Measurements from ENCODE around the gene CFAP157. TPM values are rescaled to one million over a fixed set of nuclear protein-coding genes. Genes with fewer than 3 reads are reported as not detected.
A peak's percentile ranks its signal among the peaks of the same experiment; 100 is the strongest.

CFAP157 gene
- total and polyA plus RNA-seq, 8 donors = 0.14 to 7.6 (median 0.19) TPM; not detected in 3

- H3K27ac ChIP-seq = no peak overlapping the region
- H3K4me1 ChIP-seq = no peaks in the 10 kb centered on the region
- no peaks in the 10 kb centered on the region for H3K9me3 ChIP-seq
- WGBS, 5 donors = 82 to 91% (median 87%) methylated on average over 10 of the region's 10 CpGs
- no peak overlapping the region for H3K4me3 ChIP-seq
- DNase-seq = no peak
- H3K36me3 ChIP-seq = peaks cover 0 to 56% (median 38%) of the 10 kb centered on the region in 4 donors
- H3K27me3 ChIP-seq = no peaks in the 10 kb centered on the region
- TF ChIP-seq EP300 (IDR thresholded peaks at IDR 0.05) (no peak), POLR2A (IDR thresholded peaks at IDR 0.05) (no peak), POLR2AphosphoS5 (IDR thresholded peaks at IDR 0.05) (no peak)
- TF ChIP-seq, protein P1, sequence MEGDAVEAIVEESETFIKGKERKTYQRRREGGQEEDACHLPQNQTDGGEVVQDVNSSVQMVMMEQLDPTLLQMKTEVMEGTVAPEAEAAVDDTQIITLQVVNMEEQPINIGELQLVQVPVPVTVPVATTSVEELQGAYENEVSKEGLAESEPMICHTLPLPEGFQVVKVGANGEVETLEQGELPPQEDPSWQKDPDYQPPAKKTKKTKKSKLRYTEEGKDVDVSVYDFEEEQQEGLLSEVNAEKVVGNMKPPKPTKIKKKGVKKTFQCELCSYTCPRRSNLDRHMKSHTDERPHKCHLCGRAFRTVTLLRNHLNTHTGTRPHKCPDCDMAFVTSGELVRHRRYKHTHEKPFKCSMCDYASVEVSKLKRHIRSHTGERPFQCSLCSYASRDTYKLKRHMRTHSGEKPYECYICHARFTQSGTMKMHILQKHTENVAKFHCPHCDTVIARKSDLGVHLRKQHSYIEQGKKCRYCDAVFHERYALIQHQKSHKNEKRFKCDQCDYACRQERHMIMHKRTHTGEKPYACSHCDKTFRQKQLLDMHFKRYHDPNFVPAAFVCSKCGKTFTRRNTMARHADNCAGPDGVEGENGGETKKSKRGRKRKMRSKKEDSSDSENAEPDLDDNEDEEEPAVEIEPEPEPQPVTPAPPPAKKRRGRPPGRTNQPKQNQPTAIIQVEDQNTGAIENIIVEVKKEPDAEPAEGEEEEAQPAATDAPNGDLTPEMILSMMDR (IDR thresholded peaks at IDR 0.05) = no peak
- intact Hi-C loops (cut with DNase I; ENCODE audit: low total_unique reads) = no loop called here
These were observed 13.6 kb upstream of the CFAP157 start for GRCh38 chr9:127693143-127693542.

DNA sequence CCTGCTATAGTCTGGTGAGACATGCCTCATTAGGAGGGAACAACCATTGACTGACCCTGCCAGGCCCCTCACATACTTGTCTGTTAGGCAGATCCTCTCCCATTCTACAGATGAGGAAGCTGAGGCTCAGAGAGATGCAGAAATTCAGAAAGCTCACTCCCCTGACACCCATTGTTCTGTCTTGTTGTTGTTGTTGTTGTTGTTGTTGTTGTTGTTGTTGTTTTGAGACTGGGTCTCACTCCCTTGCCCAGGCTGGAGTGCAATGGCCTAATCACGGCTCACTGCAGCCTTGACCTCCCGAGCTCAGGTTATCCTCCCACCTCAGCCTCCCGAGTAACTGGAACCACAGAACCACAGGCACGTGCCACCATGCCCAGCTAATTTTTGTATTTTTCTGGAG lies 13.1 kb upstream of the CFAP157 start:
- Histone ChIP-seq H3K36me3 (peaks cover 0 to 51% (median 34%) of the 10 kb centered on the region in 4 donors), H3K27me3 (no peaks in the 10 kb centered on the region), H3K4me3 (no peak overlapping the region), H3K27ac (no peak overlapping the region), H3K4me1 (no peaks in the 10 kb centered on the region), H3K9me3 (no peaks in the 10 kb centered on the region)
- TF ChIP-seq EP300 (IDR thresholded peaks at IDR 0.05) = no peak
- no peak for DNase-seq
- WGBS, 5 donors = 87 to 93% (median 91%) methylated on average over 4 of the region's 4 CpGs
- intact Hi-C loops (cut with DNase I; ENCODE audit: low total_unique reads) = no loop called here

DNA sequence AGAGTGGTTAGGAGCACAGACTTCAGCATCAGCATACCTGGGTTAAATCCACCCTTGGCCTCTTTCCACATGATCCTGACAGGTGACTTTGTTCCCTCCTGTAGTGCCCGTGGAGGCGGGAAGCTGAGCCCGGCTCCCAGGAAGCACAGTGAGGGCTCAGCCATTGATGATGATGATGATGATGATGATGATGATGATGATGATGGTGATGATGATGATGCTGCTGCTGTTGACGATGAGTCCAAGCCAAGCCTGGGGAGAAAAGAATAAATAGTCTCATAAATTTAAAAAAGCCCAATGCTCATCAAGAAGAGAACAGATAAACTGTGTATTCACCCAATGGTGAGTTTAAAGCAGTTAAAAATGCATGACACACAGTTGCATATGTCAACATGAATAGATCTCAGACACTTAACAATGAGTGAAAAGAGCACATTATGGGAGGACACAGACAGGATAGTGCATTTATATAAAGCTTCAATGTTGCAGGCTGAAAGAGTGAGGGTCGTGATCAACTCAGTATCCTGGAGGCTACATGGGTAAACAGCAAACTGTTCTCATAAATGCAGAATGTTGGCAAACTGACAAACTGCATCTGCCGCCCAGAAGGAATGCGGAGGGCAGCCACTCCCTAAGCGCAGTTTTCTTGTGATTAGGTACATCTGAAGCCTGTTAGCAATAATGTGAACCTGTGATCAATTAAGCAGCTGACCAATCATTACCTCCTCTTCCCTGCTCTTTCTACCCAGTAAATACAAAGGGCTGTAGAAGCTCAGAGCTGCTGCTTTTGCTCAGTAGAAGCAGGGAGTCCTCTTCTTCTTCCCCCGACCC lies 11.7 kb upstream of the CFAP157 start:
- H3K9me3 ChIP-seq = no peaks in the 10 kb centered on the region
- H3K27ac ChIP-seq = no peak overlapping the region
- peaks cover 0 to 14% (median 10%) of the 10 kb centered on the region in 4 donors for H3K4me1 ChIP-seq
- H3K36me3 ChIP-seq = peaks cover 0 to 38% (median 21%) of the 10 kb centered on the region in 4 donors
- H3K27me3 ChIP-seq = no peaks in the 10 kb centered on the region
- intact Hi-C loops (cut with DNase I; ENCODE audit: low total_unique reads) = no loop called here
- 61 to 67% (median 64%) methylated on average over 9 of the region's 9 CpGs for WGBS, 5 donors
- no peak for DNase-seq
- TF ChIP-seq EP300 (IDR thresholded peaks at IDR 0.05) (no peak), POLR2A (IDR thresholded peaks at IDR 0.05) (no peak), POLR2AphosphoS5 (IDR thresholded peaks at IDR 0.05) (no peak)
- no peak overlapping the region for H3K4me3 ChIP-seq

DNA sequence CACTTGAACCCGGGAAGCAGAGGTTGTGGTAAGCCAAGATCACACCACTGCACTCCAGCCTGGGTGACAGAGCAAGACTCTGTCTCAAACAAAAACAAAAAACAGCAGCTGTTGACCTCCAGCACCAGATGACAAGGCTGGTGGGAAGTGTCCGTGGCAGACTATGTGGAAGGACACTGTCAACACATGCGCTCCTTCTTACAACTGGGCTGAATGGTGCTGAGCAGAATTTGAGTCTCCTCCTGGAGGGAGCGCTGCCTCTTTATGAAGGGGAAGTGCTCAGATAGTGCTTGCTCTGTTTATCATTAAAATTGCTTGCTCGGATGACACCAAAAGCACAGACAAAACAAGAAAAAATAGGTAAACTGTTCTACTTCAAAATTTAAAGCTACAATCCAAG lies 9.2 kb upstream of the CFAP157 start:
- WGBS, 5 donors = 80 to 87% (median 85%) methylated on average over 5 of the region's 5 CpGs
- intact Hi-C loops (cut with DNase I; ENCODE audit: low total_unique reads) = no loop called here

GRCh38 chr9:127698386-127698785 lies 8.4 kb upstream of the CFAP157 start:
- H3K27me3 ChIP-seq = no peaks in the 10 kb centered on the region
- 90 to 94% (median 93%) methylated on average over 5 of the region's 5 CpGs for WGBS, 5 donors
- H3K4me1 ChIP-seq = peaks cover 0 to 25% (median 13%) of the 10 kb centered on the region in 4 donors
- H3K9me3 ChIP-seq = no peaks in the 10 kb centered on the region
- DNase-seq = no peak
- H3K4me3 ChIP-seq = no peak overlapping the region
- intact Hi-C loops (cut with DNase I; ENCODE audit: low total_unique reads) = no loop called here
- peak overlapping the region in 4 of 5 donors; percentile 79 to 91 (median 84) for H3K27ac ChIP-seq
- TF ChIP-seq POLR2A (IDR thresholded peaks at IDR 0.05) (no peak), POLR2AphosphoS5 (IDR thresholded peaks at IDR 0.05) (no peak), EP300 (IDR thresholded peaks at IDR 0.05) (no peak)
- TF ChIP-seq, protein P1 (IDR thresholded peaks at IDR 0.05) = no peak
- H3K36me3 ChIP-seq = peaks cover 0 to 9% (median 2%) of the 10 kb centered on the region in 4 donors

More for the DNA sequence above, 9.2 kb upstream of the CFAP157 start:
- Histone ChIP-seq H3K27me3 (no peaks in the 10 kb centered on the region), H3K4me3 (no peak overlapping the region), H3K36me3 (peaks cover 0 to 13% (median 4%) of the 10 kb centered on the region in 4 donors), H3K9me3 (no peaks in the 10 kb centered on the region), H3K27ac (peak overlapping the region in 1 of 5 donors; percentile 8), H3K4me1 (peaks cover 0 to 25% (median 13%) of the 10 kb centered on the region in 4 donors)
- no peak for DNase-seq
- no peak for TF ChIP-seq POLR2A (IDR thresholded peaks at IDR 0.05)
- TF ChIP-seq EP300 (IDR thresholded peaks at IDR 0.05) = no peak
- no peak for TF ChIP-seq POLR2AphosphoS5 (IDR thresholded peaks at IDR 0.05)
- TF ChIP-seq, protein P1 (IDR thresholded peaks at IDR 0.05) = no peak

Measured in stomach (tissue), 9 donors.